Umbilical cord (tissue), 1 donor: ENCODE results near the gene SYT11. TPM values are rescaled to one million over a fixed set of nuclear protein-coding genes. Genes with fewer than 3 reads are reported as not detected.

ENCODE experiments used
- total RNA-seq: library from RNA; depleted of rRNA; stranded (reverse); fragments of >200 nt; gene quantifications from one replicate; pipeline ENCODE4 v1.2.3, GENCODE V29; 2014; ENCODE audit warnings: low replicate concordance; ENCODE audit not compliant: insufficient read depth

The SYT11 gene
- total RNA-seq, 1 donor from 2014 or later: 22.4 TPM

Other genes starting within 250 kb of the SYT11 start
- 7.9 TPM for gene MSTO1, start 249.3 kb upstream of the SYT11 start, total RNA-seq
- 266 TPM for gene YY1AP1, start 170.8 kb upstream of the SYT11 start, total RNA-seq
- gene DAP3, start 170.5 kb upstream of the SYT11 start, total RNA-seq: 149 TPM
- 90.0 TPM for gene GON4L, start 2.4 kb upstream of the SYT11 start, total RNA-seq
- 41.7 TPM for gene RIT1, start 51.8 kb downstream of the SYT11 start, total RNA-seq
- 40.7 TPM for gene KHDC4, start 74.8 kb downstream of the SYT11 start, total RNA-seq
- 6.3 TPM for gene RXFP4, start 82.1 kb downstream of the SYT11 start, total RNA-seq
- gene ARHGEF2, start 119.0 kb downstream of the SYT11 start, total RNA-seq: 57.5 TPM
- 355 TPM for gene SSR2, start 161.4 kb downstream of the SYT11 start, total RNA-seq
- gene UBQLN4, start 194.2 kb downstream of the SYT11 start, total RNA-seq: 5.3 TPM
- gene LAMTOR2, start 195.2 kb downstream of the SYT11 start, total RNA-seq: 17.6 TPM
- gene RAB25, start 201.6 kb downstream of the SYT11 start, total RNA-seq: 2.2 TPM
- gene MEX3A, start 222.9 kb downstream of the SYT11 start, total RNA-seq: 4.6 TPM